Measurements from ENCODE around the gene CEP76. TPM values are rescaled to one million over a fixed set of nuclear protein-coding genes. Genes with fewer than 3 reads are reported as not detected.

Gene CEP76
- total and polyA plus RNA-seq, 2 experiments from 2014 or later, result 11.2 to 25.9 TPM

- no peak for TF ChIP-seq CTCF (conservative IDR thresholded peaks at IDR 0.05; ENCODE audit: low read depth in 2 of 2)
- TF ChIP-seq ETS1 (IDR thresholded peaks at IDR 0.05), result no peak
- TF ChIP-seq EZH2 (IDR thresholded peaks at IDR 0.05; ENCODE audit: low read depth, unreplicated experiment), result no peak
- no peak for TF ChIP-seq ZNF331 (CRISPR knock-in tag; IDR thresholded peaks at IDR 0.05; ENCODE audit: low read depth)
- TF ChIP-seq NANOG (IDR thresholded peaks at IDR 0.05; ENCODE audit: borderline replicate concordance), result no peak
- TF ChIP-seq JUNB (IDR thresholded peaks at IDR 0.05; ENCODE audit: unreplicated experiment), result no peak
- TF ChIP-seq REST (IDR thresholded peaks at IDR 0.05; ENCODE audit: unreplicated experiment), result no peak
- no peak for TF ChIP-seq POLR2AphosphoS5 (IDR thresholded peaks at IDR 0.05; ENCODE audit: low read depth)
- no peak for TF ChIP-seq ZNF114 (CRISPR knock-in tag; IDR thresholded peaks at IDR 0.05)
- no peak for TF ChIP-seq STAT1 (IDR thresholded peaks at IDR 0.05; ENCODE audit: unreplicated experiment)
- TF ChIP-seq CREB1 (CRISPR knock-in tag; IDR thresholded peaks at IDR 0.05; ENCODE audit: low read depth), result no peak
These were observed 47.6 kb downstream of the CEP76 start (continued) for GRCh38 chr18:12654971-12655370.

GRCh38 chr18:12652861-12653401, 49.6 kb downstream of the CEP76 start:
- no peaks in the 10 kb centered on the region for H3K36me3 ChIP-seq (ENCODE audit: insufficient read depth)
- no peak for DNase-seq (ENCODE audit: low spot score)
- no peak overlapping the region for H3K4me3 ChIP-seq
- H4K20me1 ChIP-seq (replicated peaks; ENCODE audit: insufficient read depth), result peaks cover 5% of the 10 kb centered on the region; the same call in 1 of the 2 replicates
- peaks cover 3% of the 10 kb centered on the region; the same call in 1 of the 2 replicates for H3F3A ChIP-seq (replicated peaks; ENCODE audit: low read depth)
- peaks cover 21% of the 10 kb centered on the region for H3K27me3 ChIP-seq (ENCODE audit: insufficient read depth)
- no peak for ATAC-seq
- no peak for TF ChIP-seq REST (IDR thresholded peaks at IDR 0.05; ENCODE audit: unreplicated experiment)
- no peak for TF ChIP-seq CTCF (conservative IDR thresholded peaks at IDR 0.05; ENCODE audit: low read depth in 2 of 2)
- no peak overlapping the region for H3K4me2 ChIP-seq
- H3K27ac Mint-ChIP-seq, result 0 out of 2 replicates have a peak overlapping the region, but pooled peaks have one; percentile 13
- peaks cover 31% of the 10 kb centered on the region for H3K4me1 ChIP-seq (ENCODE audit: insufficient read depth)
- peaks cover 32% of the 10 kb centered on the region for H3K4me1 Mint-ChIP-seq
- no peaks in the 10 kb centered on the region; the same call in 2 of the 3 replicates for H3K9me3 Mint-ChIP-seq
- no peak overlapping the region for H3K4me3 Mint-ChIP-seq
- H3K27ac ChIP-seq (ENCODE audit: low read depth), result no peak overlapping the region
- H3K9me2 ChIP-seq (ENCODE audit: insufficient read depth), result no peaks in the 10 kb centered on the region
- no peaks in the 10 kb centered on the region for H3K36me3 Mint-ChIP-seq (ENCODE audit: low read depth)
- H2AFZ ChIP-seq, result no peak overlapping the region
- H3K79me2 ChIP-seq (replicated peaks; ENCODE audit: insufficient read depth), result peaks cover 50% of the 10 kb centered on the region
- H3K27me3 Mint-ChIP-seq (ENCODE audit: insufficient read depth, low read depth, poor library complexity), result peaks cover 19% of the 10 kb centered on the region
